Measurements from ENCODE around the gene EXOSC5.
"Not testable (repeated sequence)": the region's sequence is repeated elsewhere in the genome, so short reads cannot be mapped to it uniquely, and the experiment has no call there.

Gene EXOSC5

DNA sequence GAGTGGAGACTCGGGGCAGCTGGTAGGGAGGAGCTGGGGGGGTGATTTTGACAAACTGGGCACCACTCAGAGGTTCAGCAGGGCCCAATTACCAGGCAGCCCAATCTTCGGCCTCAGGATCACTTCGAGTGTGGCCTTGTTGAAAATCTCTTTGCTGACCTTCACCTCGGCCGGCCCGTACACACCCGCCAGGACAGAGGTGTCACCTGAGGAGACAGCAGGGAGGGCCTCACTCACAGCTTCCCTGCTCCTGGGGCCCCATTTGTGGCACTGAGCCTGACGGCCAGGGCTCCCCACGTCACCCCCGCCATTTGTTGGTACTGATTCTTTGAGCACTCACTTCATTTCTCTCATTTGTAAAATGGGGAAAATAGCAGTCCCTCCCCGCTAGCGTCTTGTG, 4.4 kb downstream of the EXOSC5 start:
- no peak for DNase-seq (ENCODE audit: extremely low read depth, low read depth)

DNA sequence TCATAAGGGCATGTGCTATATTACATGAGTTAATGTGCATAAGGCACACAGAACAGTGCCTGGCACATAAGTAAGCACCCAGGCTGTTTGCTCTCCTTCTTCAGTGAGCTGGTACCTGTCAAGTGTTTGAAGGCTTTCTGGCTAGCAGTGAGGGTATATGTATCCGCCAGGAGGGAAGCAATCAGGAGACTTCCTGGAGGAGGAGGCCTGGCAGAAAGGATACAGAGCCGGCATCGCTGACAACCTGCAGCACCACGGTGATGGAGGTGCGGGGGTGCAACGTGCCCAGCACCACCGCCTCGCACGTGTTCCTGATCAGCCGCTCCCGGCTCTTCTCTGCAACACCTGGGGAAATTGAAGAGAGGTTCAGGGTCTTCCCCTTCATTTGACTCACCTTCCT, 5.5 kb downstream of the EXOSC5 start:
- TF ChIP-seq, protein P1, sequence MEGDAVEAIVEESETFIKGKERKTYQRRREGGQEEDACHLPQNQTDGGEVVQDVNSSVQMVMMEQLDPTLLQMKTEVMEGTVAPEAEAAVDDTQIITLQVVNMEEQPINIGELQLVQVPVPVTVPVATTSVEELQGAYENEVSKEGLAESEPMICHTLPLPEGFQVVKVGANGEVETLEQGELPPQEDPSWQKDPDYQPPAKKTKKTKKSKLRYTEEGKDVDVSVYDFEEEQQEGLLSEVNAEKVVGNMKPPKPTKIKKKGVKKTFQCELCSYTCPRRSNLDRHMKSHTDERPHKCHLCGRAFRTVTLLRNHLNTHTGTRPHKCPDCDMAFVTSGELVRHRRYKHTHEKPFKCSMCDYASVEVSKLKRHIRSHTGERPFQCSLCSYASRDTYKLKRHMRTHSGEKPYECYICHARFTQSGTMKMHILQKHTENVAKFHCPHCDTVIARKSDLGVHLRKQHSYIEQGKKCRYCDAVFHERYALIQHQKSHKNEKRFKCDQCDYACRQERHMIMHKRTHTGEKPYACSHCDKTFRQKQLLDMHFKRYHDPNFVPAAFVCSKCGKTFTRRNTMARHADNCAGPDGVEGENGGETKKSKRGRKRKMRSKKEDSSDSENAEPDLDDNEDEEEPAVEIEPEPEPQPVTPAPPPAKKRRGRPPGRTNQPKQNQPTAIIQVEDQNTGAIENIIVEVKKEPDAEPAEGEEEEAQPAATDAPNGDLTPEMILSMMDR (IDR thresholded peaks at IDR 0.05; ENCODE audit: low read depth, low read length) = no peak
- DNase-seq (ENCODE audit: extremely low read depth, low read depth) = no peak

More for the DNA sequence above, 4.4 kb downstream of the EXOSC5 start:
- TF ChIP-seq, protein P1 (IDR thresholded peaks at IDR 0.05; ENCODE audit: low read depth, low read length) = no peak

DNA sequence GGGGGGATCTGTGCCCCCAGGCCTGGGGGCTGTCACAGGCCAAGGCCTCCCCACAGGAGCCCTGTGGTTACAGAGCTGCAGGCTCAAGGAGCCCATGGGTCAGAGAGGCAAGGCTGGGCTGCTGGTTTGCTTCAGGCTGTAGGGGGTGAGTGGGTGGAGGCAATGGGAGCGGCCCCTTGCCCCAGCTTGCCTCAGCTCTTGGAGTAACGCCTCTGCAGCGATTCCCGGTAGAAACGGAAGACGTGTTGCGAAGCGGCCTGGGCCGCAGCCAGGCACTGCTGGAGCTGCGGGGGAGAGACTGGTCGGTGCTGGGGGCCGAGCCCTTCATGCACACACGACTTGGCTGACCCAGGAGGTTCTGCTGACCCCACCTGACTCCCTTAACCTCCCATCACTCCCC, 10.7 kb downstream of the EXOSC5 start:
- TF ChIP-seq, protein P1 (IDR thresholded peaks at IDR 0.05; ENCODE audit: low read depth, low read length) = no peak
- DNase-seq (ENCODE audit: extremely low read depth, low read depth) = no peak

DNA sequence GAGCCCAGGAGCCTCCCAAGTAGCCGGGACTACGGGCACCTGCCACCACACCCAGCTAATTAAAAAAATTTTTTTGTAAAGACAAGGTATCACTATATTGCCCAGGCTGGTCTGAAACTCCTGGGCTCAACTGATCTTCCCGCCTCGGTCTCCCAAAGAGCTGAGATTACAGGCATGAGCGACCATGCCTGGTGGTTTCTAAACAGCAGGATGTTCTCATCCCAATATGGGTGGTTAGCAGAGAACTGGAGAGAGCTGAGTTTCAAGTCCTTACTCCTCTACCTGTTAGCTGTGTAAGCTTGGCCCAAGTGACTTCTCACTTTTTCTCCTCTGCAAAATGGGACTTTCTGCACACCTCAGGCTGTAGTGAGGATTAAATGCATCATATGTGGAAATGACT, 12.8 kb downstream of the EXOSC5 start:
- TF ChIP-seq, protein P1 (IDR thresholded peaks at IDR 0.05; ENCODE audit: low read depth, low read length) = no peak
- no peak for DNase-seq (ENCODE audit: extremely low read depth, low read depth)

DNA sequence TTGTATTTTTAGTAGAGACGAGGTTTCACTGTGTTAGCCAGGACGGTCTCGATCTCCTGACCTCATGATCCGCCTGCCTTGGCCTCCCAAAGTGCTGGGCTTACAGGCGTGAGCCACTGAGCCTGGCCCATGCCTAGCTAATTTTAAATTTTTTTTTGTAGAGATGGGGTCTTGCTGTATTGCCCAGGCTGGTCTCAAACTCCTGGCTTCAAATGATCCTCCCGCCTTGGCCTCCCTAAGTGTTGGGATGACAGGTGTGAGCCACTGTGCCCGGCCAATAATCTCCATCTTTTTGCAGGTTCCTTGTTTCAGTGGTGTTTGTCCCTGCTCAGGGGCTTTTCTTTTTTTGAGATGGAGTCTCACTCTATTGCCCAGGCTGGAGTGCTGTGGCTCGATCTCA, 15.6 kb downstream of the EXOSC5 start:
- DNase-seq (ENCODE audit: extremely low read depth, low read depth) = not testable (repeated sequence)

DNA sequence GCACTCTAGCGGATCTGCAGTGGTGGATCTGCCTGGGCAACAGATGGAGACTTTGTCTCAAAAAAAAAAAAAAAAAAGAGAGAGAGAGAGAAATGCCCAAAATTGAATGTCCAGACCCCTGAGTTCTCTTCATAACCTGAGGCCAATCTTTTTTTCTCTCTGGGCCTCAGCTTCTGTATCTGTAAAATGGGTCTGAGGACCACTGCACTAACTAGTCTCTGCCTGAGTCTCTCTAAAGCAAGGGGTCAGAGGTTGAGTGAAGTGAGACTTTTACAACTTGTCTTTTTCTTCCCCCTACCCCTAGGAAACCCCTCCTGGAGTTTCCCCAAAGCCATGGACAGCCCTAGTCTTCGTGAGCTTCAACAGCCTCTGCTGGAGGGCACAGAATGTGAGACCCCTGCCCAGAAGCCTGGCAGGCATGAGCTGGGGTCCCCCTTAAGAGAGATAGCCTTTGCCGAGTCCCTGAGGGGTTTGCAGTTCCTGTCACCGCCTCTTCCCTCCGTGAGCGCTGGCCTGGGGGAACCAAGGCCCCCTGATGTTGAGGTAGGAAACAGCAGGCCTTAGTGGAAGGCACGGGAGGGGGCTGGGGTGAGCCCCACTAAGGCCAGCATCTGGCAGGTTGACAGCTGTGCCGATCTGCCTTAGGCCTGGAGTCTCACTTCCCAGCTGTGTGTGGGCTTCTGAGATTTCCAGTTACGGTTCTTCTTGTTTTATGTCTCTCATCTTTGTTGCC, 19.0 kb downstream of the EXOSC5 start:
- no peak for DNase-seq (ENCODE audit: extremely low read depth, low read depth)

DNA sequence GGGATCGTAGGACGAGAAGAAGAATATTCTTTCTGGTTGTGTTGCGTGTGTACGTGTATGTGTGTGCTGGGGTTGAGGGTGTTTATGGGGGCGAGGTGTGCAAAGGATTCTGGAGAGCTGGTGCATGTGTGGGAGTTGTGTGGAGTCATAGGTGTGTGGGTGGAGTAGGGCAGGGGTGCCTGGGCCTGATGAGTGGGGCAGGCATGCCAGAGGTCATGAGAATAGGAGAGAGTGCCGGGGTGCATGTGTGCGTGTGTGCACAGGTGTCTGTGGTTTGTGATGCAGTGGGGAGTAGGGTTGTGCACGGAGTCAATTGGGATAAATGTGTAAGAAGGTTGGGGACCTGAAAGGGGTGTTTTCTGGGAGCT, 20.2 kb downstream of the EXOSC5 start:
- no peak for DNase-seq (ENCODE audit: extremely low read depth, low read depth)
- TF ChIP-seq, protein P1 (IDR thresholded peaks at IDR 0.05; ENCODE audit: low read depth, low read length) = no peak

More for the DNA sequence above, 19.0 kb downstream of the EXOSC5 start:
- TF ChIP-seq, protein P1 (IDR thresholded peaks at IDR 0.05; ENCODE audit: low read depth, low read length) = no peak

Measured in AG09319 (cell line).